Caco-2 (cell line): ENCODE measurements around the gene UBE2N. TPM values are rescaled to one million over a fixed set of nuclear protein-coding genes. Genes with fewer than 3 reads are reported as not detected.
"Not testable (repeated sequence)": the region's sequence is repeated elsewhere in the genome, so short reads cannot be mapped to it uniquely, and the experiment has no call there.

Experiments
- BruUV-seq: library from RNA; stranded (reverse); fragments of 400-500 nt; replicated peaks from 2 replicates; lab custom pipeline; 2021; lab: Mats Ljungman, UMichigan
- CTCF ChIA-PET: fragments of 300-600 bp; sonication (Branson Sonifier 250); formaldehyde crosslinking; loops from one replicate; lab custom pipeline; 2022; ENCODE audit warnings: antibody characterized with exemption; lab: Charles Lee
- POLR2A ChIA-PET: fragments of 300-600 bp; sonication (Branson Sonifier 250); formaldehyde crosslinking; loops from one replicate; lab custom pipeline; 2022; ENCODE audit warnings: antibody characterized with exemption; lab: Charles Lee
- DNase-seq, 2 experiments: peaks; one replicate each; pipeline versions ENCODE4 v3.0.0 to v3.0.0-alpha.2; 2020 to 2022
- H3K27me3 ChIP-seq: replicated peaks from 2 replicates; pipeline ENCODE4 v1.6.0; 2011; ENCODE audit warnings: low read length; ENCODE audit not compliant: control insufficient read depth, insufficient read depth
- H3K36me3 ChIP-seq: 2 replicates; pipeline ENCODE4 v1.5.1; 2011; ENCODE audit warnings: low read length; ENCODE audit not compliant: control insufficient read depth, insufficient read depth
- H3K4me1 ChIP-seq: fragments of 250-450 bp; sonication (Bioruptor Pico); 2 replicates; pipeline ENCODE4 v1.5.1; 2020; ENCODE audit warnings: mild to moderate bottlenecking
- H3K4me3 ChIP-seq: 2 replicates; pipeline ENCODE4 v1.5.1; 2011; ENCODE audit warnings: low read depth, mild to moderate bottlenecking, control low read depth, low read length
- H3K9me3 ChIP-seq: fragments of 250-450 bp; sonication (Bioruptor Pico); 2 replicates; pipeline ENCODE4 v1.5.1; 2020; ENCODE audit warnings: mild to moderate bottlenecking, moderate library complexity
- H3K27ac Mint-ChIP-seq: one replicate; pipeline ENCODE4 v1.8.0; 2022; ENCODE audit warnings: mixed read lengths; ENCODE audit not compliant: unreplicated experiment
- H3K27me3 Mint-ChIP-seq: one replicate; pipeline ENCODE4 v1.8.0; 2022; ENCODE audit warnings: mixed read lengths; ENCODE audit not compliant: insufficient read depth, unreplicated experiment
- H3K36me3 Mint-ChIP-seq: one replicate; pipeline ENCODE4 v1.8.0; 2022; ENCODE audit warnings: mild to moderate bottlenecking, mixed read lengths; ENCODE audit not compliant: insufficient read depth, unreplicated experiment
- H3K4me1 Mint-ChIP-seq: one replicate; pipeline ENCODE4 v1.8.0; 2022; ENCODE audit warnings: low read depth, mixed read lengths; ENCODE audit not compliant: unreplicated experiment
- H3K4me3 Mint-ChIP-seq: one replicate; pipeline ENCODE4 v1.8.0; 2022; ENCODE audit warnings: mild to moderate bottlenecking, moderate library complexity, mixed read lengths; ENCODE audit not compliant: unreplicated experiment
- H3K9me3 Mint-ChIP-seq: one replicate; pipeline ENCODE4 v1.8.0; 2022; ENCODE audit warnings: mixed read lengths; ENCODE audit not compliant: unreplicated experiment
- CTCF ChIP-seq, 2 experiments: fragments of 200-600 bp in 1 of 2; IDR thresholded peaks; 1 replicate in 1 of 2; 2 replicates in 1 of 2; pipeline versions ENCODE4 v1.5.1 to v1.8.0; 2011 to 2022; ENCODE audit warnings: antibody characterized with exemption in 1 of 2, control low read depth in 1 of 2, inconsistent platforms in 1 of 2, low read depth in 1 of 2, low read length in 1 of 2, mild to moderate bottlenecking in 1 of 2, moderate library complexity in 1 of 2; ENCODE audit not compliant: insufficient read depth in 1 of 2, severe bottlenecking in 1 of 2, unreplicated experiment in 1 of 2
- intact Hi-C: fragments of 100-400 bp; cut with micrococcal nuclease; formaldehyde crosslinking; loops from one replicate; pipeline ENCODE4 v1.10.0; 2022; ENCODE audit not compliant: unreplicated experiment
- total RNA-seq: library from RNA; stranded (reverse); gene quantifications from 2 replicates; pipeline ENCODE4 v1.2.3, GENCODE V29; 2022

Gene UBE2N
- total RNA-seq, 1 experiment from 2014 or later, result 153 TPM

- Histone ChIP-seq H3K36me3 (no peaks in the 10 kb centered on the region), H3K27me3 (no peaks in the 10 kb centered on the region), H3K4me3 (no peak overlapping the region), H3K4me1 (0 out of 2 replicates have a peak, but pooled peaks cover 6% of the 10 kb centered on the region), H3K9me3 (no peaks in the 10 kb centered on the region)
- ChIA-PET POLR2A (interaction anchor here (0.5 kb wide), 1 partner anchor 318 kb away, joined by 3 read pairs; no protein-coding TSS in a partner anchor), CTCF (no interaction called here)
- Mint-ChIP-seq H3K36me3 (peaks cover 74% of the 10 kb centered on the region), H3K4me3 (no peak overlapping the region), H3K4me1 (no peaks in the 10 kb centered on the region), H3K27me3 (no peaks in the 10 kb centered on the region), H3K9me3 (no peaks in the 10 kb centered on the region), H3K27ac (peak overlapping the region; percentile 48)
- no TSS peak for BruUV-seq
- intact Hi-C loops, result no loop called here
- no peak for TF ChIP-seq CTCF (IDR thresholded peaks at IDR 0.05; ENCODE audit: insufficient read depth in 1 of 2, low read depth in 1 of 2, low read length in 1 of 2, severe bottlenecking in 1 of 2, unreplicated experiment in 1 of 2)
- DNase-seq, result no peak
These were observed 39.1 kb downstream of the UBE2N start for GRCh38 chr12:93402333-93403311.

GRCh38 chr12:93399183-93399863 lies 42.4 kb downstream of the UBE2N start:
- H3K4me3 Mint-ChIP-seq, H3K4me1 Mint-ChIP-seq, BruUV-seq, H3K27me3 ChIP-seq, POLR2A ChIA-PET, H3K27me3 Mint-ChIP-seq, H3K9me3 ChIP-seq, intact Hi-C loops, H3K27ac Mint-ChIP-seq, DNase-seq, H3K4me3 ChIP-seq, CTCF ChIA-PET, H3K36me3 ChIP-seq, H3K9me3 Mint-ChIP-seq: not testable (repeated sequence)
- peaks cover 13% of the 10 kb centered on the region; the same call in 1 of the 2 replicates for H3K4me1 ChIP-seq
- H3K36me3 Mint-ChIP-seq, result peaks cover 74% of the 10 kb centered on the region

- Mint-ChIP-seq H3K4me3 (no peak overlapping the region), H3K4me1 (no peaks in the 10 kb centered on the region), H3K27ac (peak overlapping the region; percentile 35), H3K9me3 (no peaks in the 10 kb centered on the region), H3K36me3 (peaks cover 74% of the 10 kb centered on the region), H3K27me3 (no peaks in the 10 kb centered on the region)
- 0 out of 2 replicates have a peak, but pooled peaks cover 1% of the 10 kb centered on the region for H3K36me3 ChIP-seq
- DNase-seq, result no peak
- POLR2A ChIA-PET, result interaction anchor here (0.6 to 0.8 kb wide), 2 partner anchors 193 to 243 kb away, joined by 3 to 7 read pairs; no protein-coding TSS in a partner anchor
- no peak for TF ChIP-seq CTCF (IDR thresholded peaks at IDR 0.05; ENCODE audit: insufficient read depth in 1 of 2, low read depth in 1 of 2, low read length in 1 of 2, severe bottlenecking in 1 of 2, unreplicated experiment in 1 of 2)
- no peaks in the 10 kb centered on the region for H3K27me3 ChIP-seq
- H3K4me3 ChIP-seq, result no peak overlapping the region
- CTCF ChIA-PET, result interaction anchor here (0.7 kb wide), 1 partner anchor 153 kb away, joined by 4 read pairs; no protein-coding TSS in a partner anchor
- intact Hi-C loops, result loop anchor here (2.0 kb wide), 1 partner anchor 373 kb away; no protein-coding TSS in a partner anchor
- H3K9me3 ChIP-seq, result no peaks in the 10 kb centered on the region
- H3K4me1 ChIP-seq, result peaks cover 13% of the 10 kb centered on the region; the same call in 1 of the 2 replicates
- BruUV-seq, result no TSS peak
These were observed 44.3 kb downstream of the UBE2N start for GRCh38 chr12:93397412-93397811.
